HG03064 (cell line): Measurements from ENCODE around the gene APOBEC3H.
"Not testable (repeated sequence)": the region's sequence is repeated elsewhere in the genome, so short reads cannot be mapped to it uniquely, and the experiment has no call there.

Source experiments
- ATAC-seq: cut with Tn5 transposase; IDR thresholded peaks from one replicate; pipeline ENCODE4 v1.9.1; 2021; ENCODE audit warnings: low read depth; ENCODE audit not compliant: unreplicated experiment

Gene APOBEC3H

GRCh38 chr22:39097098-39098020, at the start of gene APOBEC3H:
APOBEC3H (plus strand) TSS chr22:39097244; CDS start chr22:39100279, 3,035 bp downstream.
- ATAC-seq = no peak

DNA sequence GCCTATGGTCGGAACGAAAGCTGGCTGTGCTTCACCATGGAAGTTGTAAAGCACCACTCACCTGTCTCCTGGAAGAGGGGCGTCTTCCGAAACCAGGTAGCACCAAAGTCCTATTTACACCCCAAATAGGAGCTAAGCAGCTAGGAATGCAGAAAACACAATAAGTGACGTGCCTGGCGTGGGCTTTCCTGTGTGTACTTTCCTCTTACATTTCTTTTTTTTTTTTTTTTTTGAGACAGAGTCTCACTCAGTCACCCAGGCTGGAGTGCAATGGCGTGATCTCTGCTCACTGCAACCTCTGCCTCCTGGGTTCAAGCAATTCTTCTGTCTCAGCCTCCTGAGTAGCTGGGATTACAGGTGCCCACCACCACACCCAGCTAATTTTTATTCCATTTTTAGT, 47.6 kb upstream of the APOBEC3H start:
- ATAC-seq = not testable (repeated sequence)

DNA sequence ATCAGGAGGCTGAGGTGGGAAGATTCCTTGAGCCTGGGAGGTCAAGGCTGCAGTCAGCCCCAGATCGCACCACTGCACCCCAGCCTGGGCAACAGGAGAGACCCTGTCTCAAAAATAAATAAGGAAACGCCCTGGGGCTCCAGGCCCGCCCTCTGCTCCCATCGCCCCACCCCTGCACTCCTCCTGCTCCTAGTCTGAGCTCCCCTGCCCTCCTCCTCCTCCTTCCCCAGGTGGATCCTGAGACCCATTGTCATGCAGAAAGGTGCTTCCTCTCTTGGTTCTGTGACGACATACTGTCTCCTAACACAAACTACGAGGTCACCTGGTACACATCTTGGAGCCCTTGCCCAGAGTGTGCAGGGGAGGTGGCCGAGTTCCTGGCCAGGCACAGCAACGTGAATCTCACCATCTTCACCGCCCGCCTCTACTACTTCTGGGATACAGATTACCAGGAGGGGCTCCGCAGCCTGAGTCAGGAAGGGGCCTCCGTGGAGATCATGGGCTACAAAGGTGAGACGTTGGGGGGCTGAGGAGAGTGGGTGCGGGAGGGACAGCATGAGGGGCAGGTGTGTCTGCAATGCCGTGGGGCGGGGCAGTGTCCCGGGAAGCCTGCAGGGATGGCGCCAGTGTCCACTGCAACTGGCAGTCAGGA, 45.1 kb upstream of the APOBEC3H start:
- ATAC-seq = not testable (repeated sequence)

GRCh38 chr22:39055658-39056057, 41.4 kb upstream of the APOBEC3H start:
- no peak for ATAC-seq

GRCh38 chr22:39061290-39061689, 35.8 kb upstream of the APOBEC3H start:
- not testable (repeated sequence) for ATAC-seq

DNA sequence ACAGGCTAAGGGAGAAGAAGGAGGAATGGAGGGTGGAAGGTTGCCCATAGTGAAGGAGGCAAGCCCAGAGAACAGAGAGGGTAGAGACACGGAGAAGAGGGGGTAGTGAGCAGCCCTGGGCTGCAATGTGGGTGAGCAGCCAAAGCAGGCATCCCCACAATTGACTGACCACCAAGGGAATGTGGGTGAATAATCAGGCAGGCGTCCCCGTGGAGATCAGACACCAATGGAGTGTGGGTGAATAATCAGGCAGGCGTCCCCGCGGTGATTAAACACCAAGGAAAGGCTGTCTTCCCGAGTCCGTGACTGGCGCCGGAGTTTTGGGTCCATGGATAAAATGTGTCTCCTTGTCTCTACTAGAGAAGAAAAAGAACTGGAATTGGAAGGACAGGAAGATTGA, 35.1 kb upstream of the APOBEC3H start:
- not testable (repeated sequence) for ATAC-seq

DNA sequence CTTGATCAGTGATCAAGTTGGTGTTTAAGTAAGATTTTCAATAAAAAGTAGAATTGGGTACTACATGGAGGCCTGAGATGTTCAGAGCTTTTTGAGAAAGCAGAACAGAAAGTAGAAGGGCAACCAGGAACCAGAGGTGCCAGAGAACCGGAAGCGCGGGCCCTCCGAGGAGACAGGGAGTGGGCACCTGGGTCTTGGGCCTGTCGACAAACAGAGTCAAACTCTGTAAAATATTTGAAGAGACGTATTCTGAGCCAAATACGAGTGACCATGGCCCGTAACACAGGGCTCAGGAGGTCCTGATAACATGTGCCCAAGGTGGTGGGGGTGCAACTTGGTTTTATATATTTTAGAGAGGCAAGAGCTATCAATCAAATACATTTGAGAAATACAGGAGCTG, 33.1 kb upstream of the APOBEC3H start:
- ATAC-seq = not testable (repeated sequence)

DNA sequence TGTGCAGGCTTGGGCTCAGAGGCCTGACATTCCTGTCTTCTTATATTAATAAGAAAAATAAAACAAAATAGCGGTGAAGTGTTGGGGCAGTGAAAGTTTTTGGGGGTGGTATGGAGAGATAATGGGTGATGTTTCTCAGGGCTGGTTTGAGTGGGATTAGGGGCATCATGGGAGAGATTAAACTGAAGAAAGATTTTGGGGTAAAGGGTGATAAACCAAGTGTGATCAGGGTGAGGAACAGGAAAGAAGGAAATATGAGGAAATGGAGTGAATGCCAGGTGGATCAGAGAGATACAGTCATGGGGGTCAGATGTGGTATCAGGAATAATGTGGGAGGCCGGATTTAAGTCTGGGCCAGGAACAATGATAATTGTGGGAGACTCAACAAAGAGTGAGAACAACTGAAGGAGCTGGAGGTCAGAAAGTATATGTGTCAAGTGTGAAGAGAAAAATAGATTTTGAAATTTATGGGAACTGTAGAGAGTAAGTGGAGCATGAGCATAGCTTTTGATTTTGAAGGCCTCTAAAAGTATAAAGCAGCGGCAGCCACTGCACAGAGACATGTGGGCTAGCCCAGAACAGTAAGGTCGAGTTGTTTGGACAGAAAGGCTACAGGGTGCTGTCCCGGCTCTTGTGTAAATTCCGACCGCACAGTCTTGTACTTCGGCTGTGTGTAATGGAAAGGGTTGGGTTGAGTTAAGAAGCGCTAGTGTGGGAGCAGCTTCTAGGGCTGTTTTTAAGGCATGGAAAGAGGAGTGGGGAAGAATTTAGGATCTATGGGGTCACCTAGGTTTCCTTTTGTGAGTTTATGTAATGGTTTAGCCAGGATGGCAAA, 30.4 kb upstream of the APOBEC3H start:
- not testable (repeated sequence) for ATAC-seq

- no peak for ATAC-seq
Observed at GRCh38 chr22:39068033-39068785, 28.8 kb upstream of the APOBEC3H start.

- ATAC-seq = no peak
Observed at GRCh38 chr22:39070186-39070585, 26.9 kb upstream of the APOBEC3H start.

DNA sequence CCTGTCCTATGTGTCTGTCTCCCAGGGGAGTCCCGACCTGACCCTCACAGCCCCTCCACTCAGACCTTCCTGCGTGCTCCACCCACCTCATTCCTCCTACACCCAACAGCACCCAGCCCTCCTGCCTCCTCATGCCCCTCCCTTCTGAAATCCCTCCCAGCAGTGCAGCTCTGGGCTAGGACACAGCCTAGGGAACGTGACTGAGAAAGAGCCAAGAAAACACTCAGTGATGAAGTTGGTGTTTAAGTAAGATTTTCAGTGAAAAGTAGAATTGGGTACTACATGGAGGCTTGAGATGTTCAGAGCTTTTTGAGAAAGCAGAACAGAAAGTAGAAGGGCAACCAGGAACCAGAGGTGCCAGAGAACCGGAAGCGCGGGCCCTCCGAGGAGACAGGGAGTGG, 24.5 kb upstream of the APOBEC3H start:
- not testable (repeated sequence) for ATAC-seq

DNA sequence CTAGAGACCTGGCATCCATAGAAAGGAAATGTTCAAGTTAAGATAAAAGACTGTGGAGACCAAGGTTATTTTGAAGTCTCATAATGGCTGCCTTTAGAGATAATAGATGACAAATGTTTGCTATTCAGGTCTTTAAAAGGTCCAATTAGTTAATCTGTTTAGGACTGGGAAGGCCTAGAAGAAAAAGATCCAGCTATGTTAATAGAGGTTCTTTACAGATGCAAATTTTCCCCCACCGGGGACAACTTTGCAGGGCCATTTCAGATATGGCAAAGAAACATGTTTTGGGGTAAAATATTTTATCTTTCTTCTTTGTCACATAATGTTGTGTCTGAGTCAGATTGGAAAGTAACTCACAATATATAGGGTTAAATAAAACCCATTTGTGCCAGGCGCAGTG, 23.1 kb upstream of the APOBEC3H start:
- no peak for ATAC-seq

GRCh38 chr22:39076155-39077025, 20.7 kb upstream of the APOBEC3H start:
- ATAC-seq = not testable (repeated sequence)

DNA sequence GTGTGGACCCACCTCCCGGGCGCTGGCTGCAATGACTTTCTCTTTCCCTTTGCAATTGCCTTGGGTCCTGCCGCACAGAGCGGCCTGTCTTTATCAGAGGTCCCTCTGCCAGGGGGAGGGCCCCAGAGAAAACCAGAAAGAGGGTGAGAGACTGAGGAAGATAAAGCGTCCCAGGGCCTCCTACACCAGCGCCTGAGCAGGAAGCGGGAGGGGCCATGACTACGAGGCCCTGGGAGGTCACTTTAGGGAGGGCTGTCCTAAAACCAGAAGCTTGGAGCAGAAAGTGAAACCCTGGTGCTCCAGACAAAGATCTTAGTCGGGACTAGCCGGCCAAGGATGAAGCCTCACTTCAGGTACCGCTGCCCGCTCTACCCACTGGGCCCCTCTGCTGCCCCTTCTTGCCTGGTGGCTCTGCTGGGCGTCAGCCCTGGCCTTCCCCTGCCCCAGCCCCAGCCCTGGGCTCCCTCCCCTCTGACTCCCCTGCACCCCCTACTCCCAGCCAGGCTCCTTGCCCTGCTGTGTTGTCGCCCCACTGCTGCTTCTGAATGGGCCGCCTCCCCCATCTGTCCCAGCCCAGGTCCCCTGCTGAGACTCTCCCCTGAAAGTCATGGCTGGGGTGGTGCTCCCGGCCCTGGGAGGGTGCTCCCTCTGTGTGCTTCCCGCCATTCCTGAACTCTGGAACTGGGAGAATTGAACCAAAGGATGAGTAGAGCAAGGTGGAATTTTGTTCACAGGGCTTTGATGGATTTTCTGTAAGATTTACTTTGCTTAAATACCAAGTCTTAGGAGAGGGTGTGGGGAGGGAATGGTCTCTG, 19.8 kb upstream of the APOBEC3H start, which contains the start of gene APOBEC3G:
TSS of gene APOBEC3G (plus strand) at position 250 of the 815 bp plus-strand sequence. CDS start at position 337, 87 bp downstream.
- peak; percentile 48 for ATAC-seq

DNA sequence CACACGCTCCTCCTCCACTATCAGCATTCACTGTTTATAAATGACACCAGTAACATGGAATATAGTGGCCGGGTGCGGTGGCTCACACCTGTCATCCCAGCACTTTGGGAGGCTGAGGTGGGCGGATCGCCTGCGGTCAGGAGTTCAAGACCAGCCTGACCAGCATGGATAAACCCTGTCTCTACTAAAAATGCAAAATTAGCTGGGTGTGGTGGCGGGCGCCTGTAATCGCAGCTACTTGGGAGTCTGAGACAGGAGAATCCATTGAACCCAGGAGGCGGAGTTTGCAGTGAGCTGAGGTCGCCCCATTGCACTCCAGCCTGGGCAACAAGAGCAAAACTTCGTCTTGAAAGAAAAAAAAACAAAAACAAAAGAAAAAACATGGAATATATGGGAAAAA, 19.1 kb upstream of the APOBEC3H start:
- not testable (repeated sequence) for ATAC-seq

GRCh38 chr22:39078329-39078728, 18.7 kb upstream of the APOBEC3H start:
- no peak for ATAC-seq

DNA sequence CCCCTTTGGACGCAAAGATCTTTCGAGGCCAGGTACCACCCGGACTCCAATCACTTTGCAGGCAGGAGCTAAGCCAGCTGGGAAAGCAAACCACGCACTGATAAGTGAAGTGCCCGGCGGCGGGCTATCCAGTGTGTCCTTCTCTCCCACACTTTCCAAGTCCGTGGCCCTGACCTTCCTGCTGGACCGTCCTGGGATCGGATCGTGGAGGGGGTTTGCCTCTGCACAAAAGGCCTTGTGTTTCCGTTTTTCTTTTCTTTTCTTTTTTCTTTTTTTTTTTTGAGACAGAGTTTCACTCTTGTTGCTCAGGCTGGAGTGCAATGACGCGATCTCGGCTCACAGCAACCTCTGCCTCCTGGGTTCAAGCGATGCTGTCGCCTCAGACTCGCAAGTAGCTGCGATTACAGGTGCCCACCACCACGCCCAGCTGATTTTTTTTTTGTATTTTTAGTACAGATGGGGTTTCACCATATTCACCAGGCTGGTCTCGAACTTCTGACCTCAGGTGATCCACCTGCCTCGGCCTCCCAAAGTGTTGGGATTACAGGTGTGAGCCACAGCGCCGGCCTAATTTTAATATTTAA, 17.9 kb upstream of the APOBEC3H start:
- ATAC-seq = not testable (repeated sequence)
